Inferior parietal cortex (tissue), 1 donor: ENCODE measurements around the gene PROX2.
A peak's percentile ranks its signal among the peaks of the same experiment; 100 is the strongest.

Experiments used
- DNase-seq: peaks from one replicate; pipeline ENCODE4 v3.0.0-alpha.2; 2016; ENCODE audit errors: extremely low spot score

Gene PROX2

DNA sequence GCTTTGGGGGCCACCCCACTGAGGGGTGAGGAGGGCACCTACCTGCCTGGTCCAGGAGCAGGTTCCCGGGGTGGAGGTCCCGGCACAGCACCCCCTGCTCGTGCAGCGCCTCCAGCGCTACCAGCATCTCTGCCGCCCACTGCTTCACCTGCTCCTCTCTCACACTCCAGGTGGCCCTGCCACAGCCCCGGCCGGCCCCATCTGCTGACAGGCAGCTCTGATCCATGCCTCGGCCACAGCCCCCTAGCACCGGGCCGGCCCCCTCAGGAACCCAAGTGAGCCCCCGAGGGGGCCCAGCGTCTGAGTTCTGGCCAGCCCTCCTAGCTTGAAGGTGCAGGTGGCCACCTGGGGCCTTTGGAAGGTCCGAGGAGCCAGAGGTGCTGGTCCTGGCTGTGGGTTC is 33.6 kb upstream of the PROX2 start:
- no peak for DNase-seq

DNA sequence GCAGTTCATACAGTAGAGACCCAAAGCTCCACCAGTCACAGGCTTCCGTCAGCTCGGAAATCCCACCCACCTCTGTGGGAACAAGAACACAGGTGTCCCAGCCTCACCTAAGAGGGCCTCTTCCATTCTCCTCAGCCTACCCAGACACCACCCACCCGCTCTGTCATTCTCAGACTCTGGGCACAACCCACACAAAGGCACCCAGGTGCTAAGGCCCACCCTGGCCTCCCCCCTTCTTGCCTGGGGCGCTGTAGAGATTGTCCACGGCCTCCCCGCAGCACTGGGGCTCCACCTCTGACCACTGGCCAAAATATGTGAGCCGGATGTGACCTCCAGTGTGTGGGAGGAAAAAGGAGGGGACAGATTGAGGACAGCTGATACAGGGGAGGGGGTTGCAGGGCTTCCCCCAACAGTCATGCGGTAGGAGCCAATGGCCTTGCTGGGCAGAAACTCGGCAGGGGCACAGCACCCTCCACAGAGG is 33.0 kb upstream of the PROX2 start:
- DNase-seq, result no peak

DNA sequence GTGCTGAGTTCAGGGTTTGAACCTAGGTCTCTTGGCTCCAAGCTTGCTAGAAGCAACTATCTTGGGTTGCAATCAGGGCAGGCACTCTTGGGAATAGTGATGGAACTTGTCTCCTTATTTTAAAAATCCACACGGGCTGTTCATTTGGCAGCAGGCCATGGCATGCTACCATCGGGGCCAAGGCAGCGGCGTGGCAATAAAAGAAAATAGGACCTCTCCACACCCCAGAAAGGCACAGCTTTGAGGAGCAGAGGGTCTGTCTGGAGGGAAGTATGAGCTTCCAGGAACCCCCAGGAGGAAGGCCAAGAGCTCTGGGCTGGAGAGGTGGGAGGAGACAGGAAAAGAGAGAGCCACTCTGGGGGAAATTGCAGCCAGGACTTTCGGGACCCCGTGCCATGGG is 31.8 kb upstream of the PROX2 start:
- no peak for DNase-seq

DNA sequence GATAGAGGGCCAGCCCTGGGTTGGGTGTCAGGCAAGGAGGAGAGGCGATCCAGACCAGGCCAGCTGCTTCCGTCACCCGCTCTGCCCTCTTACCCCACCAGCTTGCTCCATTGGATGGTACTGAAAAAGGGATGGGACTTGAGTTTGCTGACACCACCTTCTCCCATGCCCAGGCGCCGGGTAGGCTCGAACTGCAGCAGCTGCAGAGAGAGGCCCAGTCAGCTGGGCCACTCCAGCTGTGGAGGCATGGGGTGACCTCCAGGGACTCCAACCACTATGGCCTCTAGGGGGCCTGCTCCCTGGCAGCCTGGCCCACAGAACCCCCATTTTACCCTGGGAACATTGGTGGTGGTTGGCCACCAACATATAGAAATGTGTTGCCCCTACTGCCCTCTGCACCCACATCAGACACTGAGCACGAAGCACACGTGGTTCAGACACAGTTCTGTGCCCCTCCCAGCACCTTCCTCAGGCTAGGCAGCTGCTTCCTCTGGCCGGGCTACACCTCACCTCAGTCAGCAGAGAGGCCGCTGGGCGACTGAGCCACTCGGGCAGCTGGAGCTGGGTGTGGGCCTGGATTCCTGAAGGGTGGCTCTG is 31.1 kb upstream of the PROX2 start:
- no peak for DNase-seq

DNA sequence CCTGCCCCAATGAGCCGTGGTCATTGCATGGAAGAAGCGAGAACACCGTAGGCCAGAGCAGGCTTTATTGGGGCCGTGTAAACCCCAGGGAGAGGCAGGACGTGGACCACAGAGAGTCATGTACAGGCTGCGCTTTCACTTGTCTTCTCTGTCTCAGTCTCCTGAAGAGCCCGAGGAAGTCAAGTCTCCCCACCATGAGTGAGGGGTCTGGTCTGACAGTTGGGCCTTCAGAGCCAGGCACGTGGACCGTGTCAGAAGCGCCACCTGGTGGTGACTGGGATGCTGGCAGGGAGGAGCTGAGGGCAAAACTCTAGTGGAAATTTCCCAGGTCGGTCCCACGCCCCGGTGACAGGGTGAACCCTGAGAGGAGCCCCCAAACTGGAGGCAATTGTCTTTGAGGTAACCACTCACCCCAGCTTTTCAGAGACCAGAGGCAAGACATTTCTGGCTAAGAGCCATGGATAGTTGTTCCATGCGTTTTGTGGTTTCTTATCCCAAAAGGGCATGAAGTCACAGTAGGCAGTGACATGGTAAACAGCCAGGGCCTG is 29.7 kb upstream of the PROX2 start:
- peak; percentile 76 for DNase-seq

DNA sequence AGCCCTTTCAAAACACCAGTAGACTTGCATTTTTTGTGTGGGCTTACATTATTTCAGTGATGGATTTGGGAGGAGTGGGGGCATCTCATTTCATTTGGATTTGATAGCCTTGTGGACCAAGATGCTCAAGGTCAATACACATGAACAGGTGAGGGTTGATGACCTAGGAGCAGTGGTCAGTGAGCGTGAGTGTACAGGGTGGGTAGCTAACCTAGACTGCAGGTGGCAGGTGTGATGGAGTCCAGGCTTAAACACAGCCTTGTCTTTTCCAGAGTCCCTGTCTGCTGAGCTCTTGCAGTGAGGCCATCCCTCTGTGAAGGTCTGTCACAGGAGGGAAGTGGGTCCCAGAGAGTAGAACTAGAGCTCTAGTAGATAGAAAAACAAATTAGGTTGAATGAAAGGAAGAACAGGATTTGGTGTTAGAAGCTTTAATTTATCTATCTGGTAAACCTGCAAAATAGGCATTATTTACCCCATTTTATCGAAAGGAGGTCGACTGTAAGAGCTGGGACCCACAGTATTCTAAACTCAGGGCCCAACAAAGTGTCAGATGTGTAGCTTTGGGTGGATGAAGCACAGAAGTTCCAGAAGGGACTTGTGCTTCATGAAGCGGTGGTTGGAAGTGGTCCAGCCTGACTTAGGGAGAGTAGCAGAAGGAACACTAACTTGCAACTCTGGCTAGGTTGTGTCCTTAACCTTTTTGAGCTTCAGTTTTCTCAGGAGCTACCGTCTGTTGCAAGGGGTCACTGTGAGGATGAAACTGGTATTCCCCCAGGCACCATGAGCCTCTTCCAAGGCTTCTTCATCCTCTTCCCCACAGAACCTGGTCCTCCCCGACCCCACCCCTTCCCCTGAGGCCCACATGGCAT is 28.9 kb upstream of the PROX2 start:
- no peak for DNase-seq

DNA sequence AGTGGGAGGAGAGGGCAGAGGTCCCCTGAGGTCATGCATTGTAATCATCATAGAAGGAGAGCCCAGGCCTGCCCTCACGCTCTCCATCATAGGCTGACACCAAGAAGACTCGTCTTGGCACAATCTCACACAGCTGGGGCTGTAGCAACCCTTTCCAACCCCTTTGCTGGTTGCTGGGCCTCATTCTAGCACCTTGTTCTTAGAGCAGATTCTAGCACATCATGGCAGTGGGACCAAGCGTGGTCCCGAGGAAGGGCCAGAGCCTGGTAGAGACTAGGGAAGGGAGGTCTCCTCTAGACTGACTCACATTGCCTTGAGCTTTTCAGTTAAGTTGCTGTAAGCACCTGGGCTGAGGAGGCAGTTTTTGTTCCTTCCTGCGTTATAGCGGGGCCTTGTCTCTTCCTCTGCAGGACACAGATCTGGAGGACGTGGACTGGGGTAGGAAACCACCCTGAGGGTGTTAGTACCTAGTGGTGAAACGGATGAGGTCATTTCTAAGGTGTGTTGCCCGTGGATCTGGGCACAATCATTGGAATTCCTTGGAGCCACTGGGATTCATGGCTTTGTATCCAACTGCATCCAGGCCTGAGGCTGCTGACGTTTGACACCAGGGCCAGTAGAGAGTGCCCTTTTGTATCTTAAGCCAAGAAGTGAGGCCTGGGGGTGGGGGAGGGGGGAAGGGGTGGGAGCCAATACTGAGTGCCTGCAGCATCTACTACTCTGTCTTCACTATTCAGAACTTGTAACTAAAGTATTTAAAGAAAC is 27.2 kb upstream of the PROX2 start:
- DNase-seq, result no peak

DNA sequence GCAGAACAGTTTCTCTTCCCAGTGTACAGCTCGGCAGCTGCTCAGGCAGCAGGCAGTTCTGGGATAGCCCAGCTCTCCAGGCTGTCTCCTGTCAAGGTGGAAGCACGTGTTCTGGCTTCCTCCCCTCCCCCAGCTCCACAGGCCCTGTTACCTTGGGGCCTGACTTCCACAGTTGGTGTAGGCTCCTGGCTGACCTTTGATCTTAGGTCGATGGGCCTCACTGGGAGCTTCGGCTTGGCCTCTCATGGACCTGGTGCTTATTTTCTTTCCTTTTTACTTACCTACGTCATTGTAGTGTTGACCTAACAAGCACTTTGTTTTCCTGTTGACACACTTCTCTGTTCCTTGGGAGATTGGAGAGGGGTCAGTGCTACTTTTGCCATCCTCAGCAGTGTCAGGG is 22.7 kb upstream of the PROX2 start:
- DNase-seq, result no peak

DNA sequence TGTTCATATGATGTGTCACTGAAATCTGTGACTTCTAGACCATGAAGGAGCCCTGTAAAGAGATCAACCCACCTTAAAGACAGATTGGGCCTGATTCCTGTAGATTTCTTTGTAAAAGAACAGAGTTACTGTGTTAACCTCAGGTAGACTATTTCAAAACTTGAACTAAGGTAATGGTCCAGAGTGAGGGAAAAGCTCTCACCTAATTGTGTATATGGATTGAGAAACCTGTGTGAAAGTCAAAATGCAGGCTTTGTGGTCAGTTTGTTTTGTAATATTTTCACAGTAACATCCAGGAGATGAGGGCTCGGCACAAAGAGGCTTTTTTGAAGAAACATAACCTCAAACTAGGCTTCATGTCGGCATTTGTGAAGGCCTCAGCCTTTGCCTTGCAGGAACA is 22.1 kb upstream of the PROX2 start:
- DNase-seq, result no peak

DNA sequence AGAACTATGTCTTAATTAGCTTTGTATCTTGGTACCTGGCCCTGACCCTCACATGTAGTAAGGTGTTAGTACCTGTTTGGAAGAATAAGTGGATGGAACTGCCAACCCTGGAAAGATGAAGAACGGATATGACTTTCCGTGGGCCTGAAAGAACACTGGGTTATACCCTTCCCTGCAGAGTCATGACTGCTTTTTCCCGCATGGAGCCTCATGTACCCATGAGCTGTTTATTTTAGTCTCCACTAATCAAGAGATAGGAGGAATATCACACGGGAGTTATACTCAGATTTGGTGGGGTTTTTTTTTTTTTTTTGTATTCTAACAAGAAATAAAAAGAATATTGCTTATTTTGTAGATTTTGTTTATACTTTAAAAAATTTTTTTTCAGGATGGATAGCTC is 21.7 kb upstream of the PROX2 start:
- DNase-seq, result no peak

DNA sequence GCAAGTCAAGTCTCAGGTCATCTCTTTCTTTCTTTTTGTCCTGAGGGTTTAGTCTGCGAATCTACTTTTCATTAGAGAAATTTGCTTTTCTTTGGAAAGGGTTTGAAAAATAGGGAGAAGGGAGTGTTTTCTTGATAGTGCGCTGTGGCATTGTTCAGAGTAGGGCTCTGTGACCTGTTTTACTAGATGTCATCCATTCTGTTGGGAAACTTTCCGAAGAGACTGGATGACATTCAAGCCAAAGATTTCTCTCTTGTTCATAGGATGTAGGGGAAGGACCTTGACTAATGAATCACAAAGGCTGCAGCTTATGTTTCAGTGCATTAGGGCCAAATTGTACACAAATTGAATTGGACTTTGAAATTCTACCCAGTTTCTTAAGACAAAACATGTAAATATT is 20.5 kb upstream of the PROX2 start:
- no peak for DNase-seq

DNA sequence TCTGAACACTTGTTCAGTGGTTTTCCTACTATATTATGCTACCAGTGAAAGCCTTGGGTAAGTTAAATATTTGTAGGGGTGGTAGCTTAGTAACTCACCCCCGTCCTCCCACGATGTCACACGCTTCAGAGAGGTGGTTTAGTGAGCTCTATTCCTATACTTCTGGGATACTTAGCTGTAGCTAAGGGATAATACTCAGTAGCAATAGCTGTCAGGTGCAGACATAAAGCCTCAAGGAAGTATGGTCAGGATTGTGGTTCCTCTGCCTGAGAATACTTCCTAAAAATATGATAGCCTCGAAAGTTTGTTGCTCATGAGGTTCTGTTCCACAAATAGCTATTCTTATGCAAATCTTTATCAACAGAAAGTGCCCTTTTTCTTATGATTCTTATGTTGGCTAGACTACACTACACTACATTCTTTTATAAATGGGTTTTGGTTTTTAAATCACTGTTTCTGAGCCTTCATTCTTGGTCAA is 17.7 kb upstream of the PROX2 start:
- no peak for DNase-seq

DNA sequence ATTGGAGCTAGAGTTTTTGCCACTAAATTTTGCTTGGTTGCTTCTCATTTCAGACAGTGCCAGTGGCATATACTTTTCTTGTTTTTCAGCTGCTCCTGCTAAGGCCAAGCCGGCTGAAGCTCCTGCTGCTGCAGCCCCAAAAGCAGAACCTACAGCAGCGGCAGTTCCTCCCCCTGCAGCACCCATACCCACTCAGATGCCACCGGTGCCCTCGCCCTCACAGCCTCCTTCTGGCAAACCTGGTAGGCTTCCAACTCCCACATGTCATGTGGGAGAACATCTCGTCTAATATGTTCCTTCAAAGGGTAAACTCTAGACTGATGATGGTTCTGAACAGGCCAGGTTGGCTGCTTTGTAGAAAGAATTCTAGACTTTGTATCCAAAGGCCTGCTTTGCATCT is 16.8 kb upstream of the PROX2 start:
- DNase-seq, result no peak

DNA sequence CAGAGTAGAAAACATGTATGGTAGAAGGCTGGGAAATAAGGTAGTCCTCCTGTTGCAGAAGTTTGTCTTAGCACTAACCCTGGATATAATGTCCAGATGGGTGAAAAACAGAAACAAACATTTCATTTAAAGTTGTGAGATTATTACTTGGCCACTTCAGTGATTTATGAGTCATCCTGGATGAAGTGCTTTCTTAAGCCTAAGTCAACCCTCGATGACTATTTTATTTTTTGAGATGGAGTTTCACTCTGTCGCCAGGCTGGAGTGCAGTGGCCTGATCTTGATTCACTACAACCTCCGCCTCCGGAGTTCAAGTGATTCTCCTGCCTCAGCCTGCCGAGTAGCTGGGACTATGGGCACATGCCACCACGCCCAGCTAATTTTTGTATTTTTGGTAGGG is 15.9 kb upstream of the PROX2 start:
- DNase-seq, result no peak

DNA sequence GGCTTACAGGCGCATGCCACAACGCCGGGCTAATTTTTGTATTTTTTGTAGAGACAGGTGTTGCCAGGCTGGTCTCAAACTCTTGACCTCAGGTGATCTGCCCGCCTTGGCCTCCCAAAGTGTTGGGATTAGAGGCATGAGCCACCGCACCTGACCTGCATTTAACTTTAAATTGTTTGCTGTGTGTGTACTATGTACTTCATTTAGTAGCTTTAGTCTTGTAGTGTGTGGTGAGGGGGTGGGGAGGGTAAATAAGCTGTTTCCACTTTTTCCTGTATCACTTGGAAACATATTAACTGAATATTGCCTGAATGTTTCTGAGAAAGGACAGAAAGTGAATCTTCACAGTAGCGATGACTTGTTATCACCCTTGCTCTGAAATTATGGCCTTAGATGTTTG is 14.3 kb upstream of the PROX2 start:
- no peak for DNase-seq

DNA sequence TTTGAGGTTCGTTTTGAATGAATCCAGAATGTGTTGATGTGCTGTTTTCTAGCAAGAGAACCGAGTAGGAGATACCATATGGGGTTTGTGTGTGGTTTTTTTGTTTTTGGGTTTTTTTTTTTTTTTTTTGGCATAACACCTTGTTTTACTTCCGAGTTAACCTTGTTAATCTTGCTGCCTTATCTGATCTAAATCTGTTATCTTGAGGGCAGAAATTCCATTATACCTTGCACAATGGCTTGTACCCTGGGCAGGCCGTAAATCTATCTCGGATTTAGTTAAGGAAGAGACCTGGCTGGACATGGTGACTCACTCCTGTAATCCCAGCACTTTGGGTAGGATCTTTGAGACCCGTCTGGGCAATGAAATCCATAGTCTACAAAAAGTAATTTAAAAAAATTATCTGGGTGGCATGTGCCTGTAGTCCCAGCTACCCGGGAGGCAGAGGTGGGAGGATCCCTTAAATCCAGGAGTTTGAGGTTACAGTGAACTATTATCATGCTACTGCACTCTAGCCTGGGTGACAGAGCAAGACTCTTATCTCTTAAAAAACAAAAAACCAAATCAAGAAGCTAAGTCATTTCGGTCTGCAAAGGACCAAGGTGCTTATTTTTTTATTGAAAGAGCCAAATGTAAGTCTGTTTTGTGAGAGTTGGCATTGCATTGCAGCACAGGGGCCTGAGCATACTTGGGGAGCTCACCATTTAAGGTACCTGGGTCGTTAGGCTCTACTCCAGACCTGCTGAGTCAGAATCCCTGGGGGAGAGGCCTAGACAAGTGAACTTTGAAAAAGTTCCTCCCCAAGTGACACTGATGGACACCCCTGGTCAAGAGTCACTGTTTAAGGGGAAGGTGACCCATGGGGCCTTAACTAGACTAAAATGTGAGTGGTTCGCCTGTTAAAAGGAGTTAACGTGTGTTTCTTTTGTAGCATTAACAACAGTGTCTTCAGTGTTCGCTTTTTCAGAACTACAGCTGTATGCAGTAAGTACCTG is 12.5 kb upstream of the PROX2 start:
- no peak for DNase-seq

DNA sequence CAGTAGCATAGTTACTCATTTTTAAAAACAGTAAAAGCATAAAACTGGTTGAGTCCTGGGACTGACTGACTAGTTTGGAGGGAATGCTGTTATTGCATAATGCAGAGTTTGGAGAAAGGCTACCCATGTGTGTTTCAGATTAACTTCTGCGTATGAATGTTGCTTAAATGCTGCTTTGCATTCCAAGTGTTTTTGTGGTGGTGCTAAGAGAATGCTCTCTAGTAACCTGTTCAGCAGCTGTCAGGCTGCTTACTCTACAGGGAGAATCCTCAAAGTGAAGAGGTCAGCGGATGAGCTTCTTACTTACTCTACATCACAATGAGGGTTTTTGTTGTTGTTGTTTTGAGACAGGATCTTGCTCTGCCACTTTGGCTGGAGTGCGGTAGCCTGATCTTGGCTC is 10.1 kb upstream of the PROX2 start:
- DNase-seq, result no peak

DNA sequence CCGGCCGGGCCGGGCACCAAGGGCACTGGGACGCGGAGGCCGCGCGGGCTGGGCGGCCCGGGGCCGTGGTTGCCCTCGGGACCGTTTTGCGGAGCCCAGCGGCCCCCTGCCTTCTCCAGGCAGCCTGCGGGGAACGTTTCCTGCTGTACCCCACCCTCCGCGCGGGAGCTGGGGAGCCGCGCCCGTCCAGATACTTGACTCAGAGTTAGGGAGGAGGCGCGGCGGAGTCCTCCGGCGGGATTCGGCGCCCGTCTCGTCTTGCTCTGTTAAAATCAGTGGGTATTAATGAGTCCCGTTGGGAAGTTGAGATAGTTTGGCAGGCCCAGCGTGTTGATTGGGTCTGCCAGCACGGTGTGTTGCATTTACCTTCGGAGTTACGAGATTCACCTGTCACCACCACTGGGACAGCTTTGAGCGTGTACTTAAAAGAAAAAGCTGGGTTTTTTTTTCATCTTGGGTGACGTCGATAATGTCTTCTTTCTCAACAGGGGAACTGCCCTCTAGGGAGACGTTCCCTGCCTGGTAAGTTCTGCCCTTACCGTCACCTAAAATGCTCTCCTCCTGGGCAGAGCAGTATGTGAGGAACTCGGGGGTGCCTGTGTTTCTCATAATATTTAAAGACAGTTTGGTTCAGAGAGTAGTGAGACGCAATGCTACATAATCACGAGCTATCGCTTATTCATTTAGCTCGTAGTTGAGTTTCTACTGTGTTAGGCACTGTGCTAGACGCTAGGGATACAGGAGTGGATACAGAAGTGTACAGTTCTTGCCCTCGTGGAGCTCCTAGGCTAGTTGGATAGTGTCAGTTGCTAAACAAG is 6.4 kb upstream of the PROX2 start:
- no peak for DNase-seq

DNA sequence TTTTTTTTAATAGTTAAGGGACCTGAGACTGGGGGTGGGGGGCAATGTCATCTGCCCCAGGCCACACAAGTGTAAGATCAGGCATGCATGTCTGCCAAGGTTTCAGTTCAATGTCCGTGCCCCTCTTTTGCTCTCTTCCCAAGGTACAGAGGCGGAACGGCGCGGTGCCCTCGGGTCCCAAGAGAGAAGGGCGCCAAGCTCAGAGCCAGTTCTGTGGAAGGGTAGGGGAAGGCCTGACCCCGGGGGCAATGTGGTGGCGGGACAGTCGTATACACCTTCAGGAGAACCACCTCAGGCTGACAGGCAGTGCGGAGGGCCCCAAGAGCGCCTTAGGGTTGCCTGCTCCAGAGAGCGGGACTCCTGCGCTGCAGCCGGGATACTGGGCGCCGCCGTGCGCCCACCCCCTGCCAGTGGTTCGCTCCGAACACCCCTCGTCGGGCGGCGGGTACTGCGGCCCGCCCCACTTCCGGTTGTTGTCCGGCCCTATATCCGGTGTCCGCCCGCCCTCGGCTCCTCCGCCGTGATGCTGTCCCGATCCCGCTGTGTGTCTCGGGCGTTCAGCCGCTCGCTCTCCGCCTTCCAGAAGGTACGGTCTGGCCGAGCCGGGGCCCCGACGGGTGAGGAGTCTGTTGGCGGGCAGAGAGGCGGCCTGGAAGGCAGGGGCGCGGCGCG is 5.6 kb upstream of the PROX2 start, which contains the start of gene DLST:
TSS of gene DLST (plus strand) at position 486 of the 672 bp plus-strand sequence. CDS start at position 524, 38 bp downstream.
- peak; percentile 84 for DNase-seq
